SK-N-SH treated with all-trans-retinoic acid at 6 μM for 48 hours (cell line): ENCODE measurements around the gene RBMS3.
A peak's percentile ranks its signal among the peaks of the same experiment; 100 is the strongest.

ENCODE experiments used
- ATAC-seq: fragments of 200-7000 bp; cut with Tn5 transposase; 3 replicates; pipeline ENCODE4 v1.9.1; 2020; ENCODE audit warnings: mild to moderate bottlenecking, moderate library complexity
- ARNTL ChIP-seq: fragments of 450-650 bp; formaldehyde crosslinking; IDR thresholded peaks from 2 replicates; pipeline ENCODE4 v1.5.0; 2020; ENCODE audit warnings: low read depth, mild to moderate bottlenecking, moderate library complexity, borderline replicate concordance
- BACH2 ChIP-seq: fragments of 250-450 bp; sonication (Bioruptor Pico); IDR thresholded peaks from 2 replicates; pipeline ENCODE4 v1.9.0; 2021; ENCODE audit warnings: mild to moderate bottlenecking, borderline replicate concordance
- CSDC2 ChIP-seq: fragments of 250-450 bp; sonication (Bioruptor Pico); IDR thresholded peaks from 2 replicates; pipeline ENCODE4 v1.5.0; 2020; ENCODE audit warnings: mild to moderate bottlenecking, moderate library complexity
- GLIS3 ChIP-seq: fragments of 250-450 bp; sonication (Bioruptor Pico); IDR thresholded peaks from 2 replicates; pipeline ENCODE4 v1.5.0; 2020; ENCODE audit warnings: mild to moderate bottlenecking, moderate library complexity
- ISL1 ChIP-seq: fragments of 250-450 bp; sonication (Bioruptor Pico); IDR thresholded peaks from 2 replicates; pipeline ENCODE4 v2.1.2; 2022; ENCODE audit warnings: mild to moderate bottlenecking, moderate library complexity
- OSR1 ChIP-seq: fragments of 250-450 bp; sonication (Bioruptor Pico); IDR thresholded peaks from 2 replicates; pipeline ENCODE4 v1.8.0; 2022; ENCODE audit warnings: moderate library complexity, mild to moderate bottlenecking, inconsistent platforms
- PPARA ChIP-seq: fragments of 250-450 bp; sonication (Bioruptor Pico); IDR thresholded peaks from 2 replicates; pipeline ENCODE4 v1.5.0; 2020; ENCODE audit warnings: mild to moderate bottlenecking, borderline replicate concordance
- RARB ChIP-seq: fragments of 250-450 bp; sonication (Bioruptor Pico); IDR thresholded peaks from 2 replicates; pipeline ENCODE4 v1.8.0; 2021; ENCODE audit warnings: mild to moderate bottlenecking, moderate library complexity
- SNAI2 ChIP-seq: fragments of 250-450 bp; sonication (Bioruptor Pico); IDR thresholded peaks from 2 replicates; pipeline ENCODE4 v1.5.0; 2020; ENCODE audit warnings: mild to moderate bottlenecking, moderate library complexity
- TCF4 ChIP-seq: fragments of 250-450 bp; sonication (Bioruptor Pico); IDR thresholded peaks from 2 replicates; pipeline ENCODE4 v1.8.0; 2021; ENCODE audit warnings: mild to moderate bottlenecking, moderate library complexity, borderline replicate concordance
- TOX ChIP-seq: fragments of 250-450 bp; sonication (Bioruptor Pico); IDR thresholded peaks from 2 replicates; pipeline ENCODE4 v1.8.0; 2021; ENCODE audit warnings: mild to moderate bottlenecking, moderate library complexity, borderline replicate concordance
- ZFP3 ChIP-seq: fragments of 250-450 bp; sonication (Bioruptor Pico); IDR thresholded peaks from 2 replicates; pipeline ENCODE4 v1.5.0; 2020; ENCODE audit warnings: mild to moderate bottlenecking, moderate library complexity
- ZFP30 ChIP-seq: fragments of 450-650 bp; formaldehyde crosslinking; IDR thresholded peaks from 2 replicates; pipeline ENCODE4 v1.5.0; 2022; ENCODE audit warnings: mild to moderate bottlenecking, moderate library complexity
- ZNF565 ChIP-seq: fragments of 450-650 bp; formaldehyde crosslinking; conservative IDR thresholded peaks from 2 replicates; pipeline ENCODE4 v1.5.0; 2020; ENCODE audit warnings: low read depth, mild to moderate bottlenecking, moderate library complexity
- ZNF70 ChIP-seq: fragments of 450-650 bp; formaldehyde crosslinking; IDR thresholded peaks from 2 replicates; pipeline ENCODE4 v1.5.0; 2020; ENCODE audit warnings: mild to moderate bottlenecking, moderate library complexity
- TF ChIP-seq, protein P1 (sequence below): fragments of 250-450 bp; sonication (Bioruptor Pico); IDR thresholded peaks from 2 replicates; pipeline ENCODE4 v1.8.0; 2020; ENCODE audit warnings: mild to moderate bottlenecking, moderate library complexity, borderline replicate concordance
- TF ChIP-seq, protein P2 (sequence below): fragments of 250-450 bp; sonication (Bioruptor Pico); IDR thresholded peaks from 2 replicates; pipeline ENCODE4 v1.8.0; 2021; ENCODE audit warnings: low read depth, mild to moderate bottlenecking, moderate library complexity, borderline replicate concordance
- TF ChIP-seq, protein P3 (sequence below): fragments of 250-450 bp; sonication (Bioruptor Pico); IDR thresholded peaks from 2 replicates; pipeline ENCODE4 v1.5.1; 2020; ENCODE audit warnings: low read depth, mild to moderate bottlenecking, moderate library complexity
- TF ChIP-seq, protein P4 (sequence below): fragments of 250-450 bp; sonication (Bioruptor Pico); IDR thresholded peaks from 2 replicates; pipeline ENCODE4 v1.5.1; 2021; ENCODE audit warnings: mild to moderate bottlenecking, moderate library complexity
- TF ChIP-seq, protein P5 (sequence below): fragments of 250-450 bp; sonication (Bioruptor Pico); IDR thresholded peaks from 2 replicates; pipeline ENCODE4 v1.5.0; 2020; ENCODE audit warnings: mild to moderate bottlenecking, moderate library complexity

The RBMS3 gene

DNA sequence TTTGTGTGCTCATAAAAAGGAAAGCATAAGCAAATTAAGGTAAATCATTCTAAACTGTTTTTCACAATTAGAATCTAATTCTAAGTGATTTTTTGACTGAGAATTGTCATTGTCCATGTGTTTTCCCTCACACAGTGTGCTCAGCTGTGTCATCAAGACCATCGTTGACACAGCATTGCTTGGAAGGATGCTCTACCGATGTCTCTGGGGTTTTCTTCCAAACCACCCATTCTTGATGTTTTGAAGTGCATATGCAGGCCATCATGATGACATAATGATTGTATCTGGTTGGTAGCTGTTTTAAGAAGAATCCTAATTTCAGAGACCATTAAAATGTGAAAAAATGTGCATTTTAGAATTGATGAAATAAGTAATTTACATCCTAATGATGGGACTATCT lies 347.9 kb downstream of the RBMS3 start:
- ATAC-seq = no peak
- TF ChIP-seq ISL1 (CRISPR knock-in tag) (0 out of 2 replicates have a peak, but pooled peaks have one; percentile 7), ZNF565 (CRISPR knock-in tag) (no peak)

DNA sequence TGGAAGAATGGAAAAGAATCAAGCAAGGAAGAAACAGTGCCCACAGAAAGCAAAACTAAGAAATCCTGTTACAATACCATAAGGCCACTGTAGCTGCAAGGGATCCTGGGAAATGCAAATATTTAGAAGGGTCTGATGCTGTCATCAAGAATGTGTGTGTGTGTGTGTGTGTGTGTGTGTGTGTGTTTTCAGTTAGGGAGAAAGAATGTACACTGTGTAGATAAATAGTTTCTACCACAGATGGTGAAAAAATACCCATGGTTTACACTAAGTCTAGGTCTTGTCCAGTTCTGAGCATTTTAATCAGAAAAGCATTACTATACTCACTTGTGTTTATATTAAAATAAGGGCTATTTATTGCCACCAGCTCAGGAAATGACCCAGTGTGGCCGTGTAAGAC lies 355.0 kb downstream of the RBMS3 start:
- ATAC-seq = no peak
- TF ChIP-seq, protein P1, sequence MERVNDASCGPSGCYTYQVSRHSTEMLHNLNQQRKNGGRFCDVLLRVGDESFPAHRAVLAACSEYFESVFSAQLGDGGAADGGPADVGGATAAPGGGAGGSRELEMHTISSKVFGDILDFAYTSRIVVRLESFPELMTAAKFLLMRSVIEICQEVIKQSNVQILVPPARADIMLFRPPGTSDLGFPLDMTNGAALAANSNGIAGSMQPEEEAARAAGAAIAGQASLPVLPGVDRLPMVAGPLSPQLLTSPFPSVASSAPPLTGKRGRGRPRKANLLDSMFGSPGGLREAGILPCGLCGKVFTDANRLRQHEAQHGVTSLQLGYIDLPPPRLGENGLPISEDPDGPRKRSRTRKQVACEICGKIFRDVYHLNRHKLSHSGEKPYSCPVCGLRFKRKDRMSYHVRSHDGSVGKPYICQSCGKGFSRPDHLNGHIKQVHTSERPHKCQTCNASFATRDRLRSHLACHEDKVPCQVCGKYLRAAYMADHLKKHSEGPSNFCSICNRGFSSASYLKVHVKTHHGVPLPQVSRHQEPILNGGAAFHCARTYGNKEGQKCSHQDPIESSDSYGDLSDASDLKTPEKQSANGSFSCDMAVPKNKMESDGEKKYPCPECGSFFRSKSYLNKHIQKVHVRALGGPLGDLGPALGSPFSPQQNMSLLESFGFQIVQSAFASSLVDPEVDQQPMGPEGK (CRISPR knock-in tag) = no peak
- no peak for TF ChIP-seq OSR1 (CRISPR knock-in tag)
- TF ChIP-seq, protein P2, sequence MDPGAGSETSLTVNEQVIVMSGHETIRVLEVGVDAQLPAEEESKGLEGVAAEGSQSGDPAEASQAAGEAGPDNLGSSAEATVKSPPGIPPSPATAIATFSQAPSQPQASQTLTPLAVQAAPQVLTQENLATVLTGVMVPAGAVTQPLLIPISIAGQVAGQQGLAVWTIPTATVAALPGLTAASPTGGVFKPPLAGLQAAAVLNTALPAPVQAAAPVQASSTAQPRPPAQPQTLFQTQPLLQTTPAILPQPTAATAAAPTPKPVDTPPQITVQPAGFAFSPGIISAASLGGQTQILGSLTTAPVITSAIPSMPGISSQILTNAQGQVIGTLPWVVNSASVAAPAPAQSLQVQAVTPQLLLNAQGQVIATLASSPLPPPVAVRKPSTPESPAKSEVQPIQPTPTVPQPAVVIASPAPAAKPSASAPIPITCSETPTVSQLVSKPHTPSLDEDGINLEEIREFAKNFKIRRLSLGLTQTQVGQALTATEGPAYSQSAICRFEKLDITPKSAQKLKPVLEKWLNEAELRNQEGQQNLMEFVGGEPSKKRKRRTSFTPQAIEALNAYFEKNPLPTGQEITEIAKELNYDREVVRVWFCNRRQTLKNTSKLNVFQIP = no peak
- no peak for TF ChIP-seq CSDC2 (CRISPR knock-in tag)
- TF ChIP-seq, protein P3, sequence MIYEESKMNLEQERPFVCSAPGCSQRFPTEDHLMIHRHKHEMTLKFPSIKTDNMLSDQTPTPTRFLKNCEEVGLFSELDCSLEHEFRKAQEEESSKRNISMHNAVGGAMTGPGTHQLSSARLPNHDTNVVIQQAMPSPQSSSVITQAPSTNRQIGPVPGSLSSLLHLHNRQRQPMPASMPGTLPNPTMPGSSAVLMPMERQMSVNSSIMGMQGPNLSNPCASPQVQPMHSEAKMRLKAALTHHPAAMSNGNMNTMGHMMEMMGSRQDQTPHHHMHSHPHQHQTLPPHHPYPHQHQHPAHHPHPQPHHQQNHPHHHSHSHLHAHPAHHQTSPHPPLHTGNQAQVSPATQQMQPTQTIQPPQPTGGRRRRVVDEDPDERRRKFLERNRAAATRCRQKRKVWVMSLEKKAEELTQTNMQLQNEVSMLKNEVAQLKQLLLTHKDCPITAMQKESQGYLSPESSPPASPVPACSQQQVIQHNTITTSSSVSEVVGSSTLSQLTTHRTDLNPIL = no peak
- TF ChIP-seq ISL1 (CRISPR knock-in tag) = no peak
- no peak for TF ChIP-seq ARNTL (CRISPR knock-in tag)
- TF ChIP-seq, protein P4, sequence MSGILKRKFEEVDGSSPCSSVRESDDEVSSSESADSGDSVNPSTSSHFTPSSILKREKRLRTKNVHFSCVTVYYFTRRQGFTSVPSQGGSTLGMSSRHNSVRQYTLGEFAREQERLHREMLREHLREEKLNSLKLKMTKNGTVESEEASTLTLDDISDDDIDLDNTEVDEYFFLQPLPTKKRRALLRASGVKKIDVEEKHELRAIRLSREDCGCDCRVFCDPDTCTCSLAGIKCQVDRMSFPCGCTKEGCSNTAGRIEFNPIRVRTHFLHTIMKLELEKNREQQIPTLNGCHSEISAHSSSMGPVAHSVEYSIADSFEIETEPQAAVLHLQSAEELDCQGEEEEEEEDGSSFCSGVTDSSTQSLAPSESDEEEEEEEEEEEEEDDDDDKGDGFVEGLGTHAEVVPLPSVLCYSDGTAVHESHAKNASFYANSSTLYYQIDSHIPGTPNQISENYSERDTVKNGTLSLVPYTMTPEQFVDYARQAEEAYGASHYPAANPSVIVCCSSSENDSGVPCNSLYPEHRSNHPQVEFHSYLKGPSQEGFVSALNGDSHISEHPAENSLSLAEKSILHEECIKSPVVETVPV (CRISPR knock-in tag) = no peak
- TF ChIP-seq RARB (CRISPR knock-in tag) = no peak
- TF ChIP-seq, protein P5, sequence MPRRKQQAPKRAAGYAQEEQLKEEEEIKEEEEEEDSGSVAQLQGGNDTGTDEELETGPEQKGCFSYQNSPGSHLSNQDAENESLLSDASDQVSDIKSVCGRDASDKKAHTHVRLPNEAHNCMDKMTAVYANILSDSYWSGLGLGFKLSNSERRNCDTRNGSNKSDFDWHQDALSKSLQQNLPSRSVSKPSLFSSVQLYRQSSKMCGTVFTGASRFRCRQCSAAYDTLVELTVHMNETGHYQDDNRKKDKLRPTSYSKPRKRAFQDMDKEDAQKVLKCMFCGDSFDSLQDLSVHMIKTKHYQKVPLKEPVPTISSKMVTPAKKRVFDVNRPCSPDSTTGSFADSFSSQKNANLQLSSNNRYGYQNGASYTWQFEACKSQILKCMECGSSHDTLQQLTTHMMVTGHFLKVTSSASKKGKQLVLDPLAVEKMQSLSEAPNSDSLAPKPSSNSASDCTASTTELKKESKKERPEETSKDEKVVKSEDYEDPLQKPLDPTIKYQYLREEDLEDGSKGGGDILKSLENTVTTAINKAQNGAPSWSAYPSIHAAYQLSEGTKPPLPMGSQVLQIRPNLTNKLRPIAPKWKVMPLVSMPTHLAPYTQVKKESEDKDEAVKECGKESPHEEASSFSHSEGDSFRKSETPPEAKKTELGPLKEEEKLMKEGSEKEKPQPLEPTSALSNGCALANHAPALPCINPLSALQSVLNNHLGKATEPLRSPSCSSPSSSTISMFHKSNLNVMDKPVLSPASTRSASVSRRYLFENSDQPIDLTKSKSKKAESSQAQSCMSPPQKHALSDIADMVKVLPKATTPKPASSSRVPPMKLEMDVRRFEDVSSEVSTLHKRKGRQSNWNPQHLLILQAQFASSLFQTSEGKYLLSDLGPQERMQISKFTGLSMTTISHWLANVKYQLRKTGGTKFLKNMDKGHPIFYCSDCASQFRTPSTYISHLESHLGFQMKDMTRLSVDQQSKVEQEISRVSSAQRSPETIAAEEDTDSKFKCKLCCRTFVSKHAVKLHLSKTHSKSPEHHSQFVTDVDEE (CRISPR knock-in tag) = no peak
- TF ChIP-seq ZNF70 = no peak

DNA sequence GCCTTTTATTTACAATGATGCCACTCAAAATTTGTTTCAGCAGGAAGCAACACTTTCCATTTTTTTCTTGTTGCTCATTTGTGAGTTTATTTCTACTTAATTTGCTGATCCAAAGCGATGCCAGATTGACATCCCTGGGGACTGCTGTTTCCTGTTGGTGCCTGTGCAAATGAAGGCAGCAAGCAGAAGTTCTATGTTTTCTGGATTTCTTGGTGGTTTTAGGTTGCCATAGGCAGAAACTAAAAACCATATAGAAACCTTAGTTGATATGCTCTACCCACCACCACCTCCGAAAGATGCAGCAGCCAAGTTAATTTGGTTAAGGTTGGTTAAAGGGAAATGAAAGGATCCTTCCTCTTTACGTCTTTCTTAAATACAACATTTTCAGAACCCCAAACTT lies 356.2 kb downstream of the RBMS3 start:
- TF ChIP-seq ZFP30 (no peak), BACH2 (no peak), TCF4 (CRISPR knock-in tag) (no peak), ARNTL (CRISPR knock-in tag) (no peak), ZFP3 (no peak), OSR1 (CRISPR knock-in tag) (no peak), ISL1 (CRISPR knock-in tag) (no peak), GLIS3 (no peak), PPARA (no peak), RARB (CRISPR knock-in tag) (no peak), SNAI2 (no peak), TOX (CRISPR knock-in tag) (no peak)
- TF ChIP-seq, protein P5 (CRISPR knock-in tag) = no peak
- TF ChIP-seq, protein P2 = no peak
- TF ChIP-seq, protein P3 = no peak
- TF ChIP-seq, all 23 proteins: peak for 0

More for the DNA sequence above, 356.2 kb downstream of the RBMS3 start:
- ATAC-seq = no peak
